H9 (cell line): ENCODE measurements around the gene ICAM4. TPM values are rescaled to one million over a fixed set of nuclear protein-coding genes. Genes with fewer than 3 reads are reported as not detected.

ENCODE experiments used
- DNase-seq: peaks from one replicate; pipeline ENCODE4 v3.0.0-alpha.2; 2017
- H2AFZ ChIP-seq: one replicate; pipeline ENCODE4 v1.6.1; 2013; ENCODE audit warnings: mild to moderate bottlenecking, low read length, control low read depth, moderate library complexity
- H2AK5ac ChIP-seq: 2 replicates; pipeline ENCODE4 v1.6.1; 2013; ENCODE audit warnings: low read length, control low read depth, mixed read lengths; ENCODE audit not compliant: insufficient read length
- H2BK120ac ChIP-seq: one replicate; pipeline ENCODE4 v1.6.1; 2013; ENCODE audit warnings: low read depth, mild to moderate bottlenecking, low read length, control low read depth, inconsistent platforms; ENCODE audit not compliant: poor library complexity, severe bottlenecking
- H2BK12ac ChIP-seq: 2 replicates; pipeline ENCODE4 v1.6.1; 2013; ENCODE audit warnings: low read length, control low read depth, mixed read lengths, low read depth; ENCODE audit not compliant: insufficient read length
- H2BK15ac ChIP-seq: 2 replicates; pipeline ENCODE4 v1.6.1; 2013; ENCODE audit warnings: low read depth, low read length, control low read depth
- H2BK20ac ChIP-seq: one replicate; pipeline ENCODE4 v1.6.1; 2013; ENCODE audit warnings: low read depth, mild to moderate bottlenecking, low read length, control low read depth, inconsistent platforms; ENCODE audit not compliant: poor library complexity, severe bottlenecking
- H2BK5ac ChIP-seq: 2 replicates; pipeline ENCODE4 v1.6.1; 2013; ENCODE audit warnings: low read length, control low read depth, mixed read lengths; ENCODE audit not compliant: insufficient read length
- H3K14ac ChIP-seq: 2 replicates; pipeline ENCODE4 v1.6.1; 2013; ENCODE audit warnings: low read length, control low read depth; ENCODE audit not compliant: insufficient read depth
- H3K18ac ChIP-seq: 2 replicates; pipeline ENCODE4 v1.6.1; 2013; ENCODE audit warnings: low read depth, mild to moderate bottlenecking, mixed read lengths, low read length, control low read depth; ENCODE audit not compliant: insufficient read length
- H3K23ac ChIP-seq: 2 replicates; pipeline ENCODE4 v1.6.1; 2013; ENCODE audit warnings: low read length, control low read depth, mixed read lengths, low read depth; ENCODE audit not compliant: insufficient read length
- H3K23me2 ChIP-seq: 2 replicates; pipeline ENCODE4 v1.6.1; 2013; ENCODE audit warnings: low read depth, mild to moderate bottlenecking, mixed read lengths, low read length, control low read depth; ENCODE audit not compliant: insufficient read length, poor library complexity, severe bottlenecking
- H3K27ac ChIP-seq: 2 replicates; pipeline ENCODE4 v1.5.1; 2013; ENCODE audit warnings: low read length, control low read depth, mixed read lengths, low read depth; ENCODE audit not compliant: insufficient read length
- H3K27me3 ChIP-seq: 2 replicates; pipeline ENCODE4 v1.6.1; 2013; ENCODE audit warnings: low read length, control low read depth, inconsistent platforms; ENCODE audit not compliant: insufficient read depth
- H3K4ac ChIP-seq: 2 replicates; pipeline ENCODE4 v1.6.1; 2013; ENCODE audit warnings: low read depth, mild to moderate bottlenecking, control low read depth, inconsistent platforms, low read length, moderate library complexity
- H3K4me1 ChIP-seq: 2 replicates; pipeline ENCODE4 v1.6.1; 2013; ENCODE audit warnings: low read length, control low read depth, inconsistent platforms; ENCODE audit not compliant: insufficient read depth
- H3K4me2 ChIP-seq: 2 replicates; pipeline ENCODE4 v1.6.1; 2013; ENCODE audit warnings: low read length, control low read depth, mixed read lengths; ENCODE audit not compliant: insufficient read length, insufficient read depth
- H3K56ac ChIP-seq: 2 replicates; pipeline ENCODE4 v1.6.1; 2013; ENCODE audit warnings: low read depth, mild to moderate bottlenecking, mixed read lengths, low read length, control low read depth; ENCODE audit not compliant: insufficient read length
- H3K79me1 ChIP-seq: 2 replicates; pipeline ENCODE4 v1.6.1; 2013; ENCODE audit warnings: low read depth, mild to moderate bottlenecking, moderate library complexity, low read length, control low read depth, inconsistent platforms; ENCODE audit not compliant: insufficient read depth, poor library complexity, severe bottlenecking
- H3K79me2 ChIP-seq: 2 replicates; pipeline ENCODE4 v1.6.1; 2013; ENCODE audit warnings: low read length, control low read depth, inconsistent platforms; ENCODE audit not compliant: insufficient read depth
- H3K9ac ChIP-seq: 2 replicates; pipeline ENCODE4 v1.6.1; 2013; ENCODE audit warnings: low read length, control low read depth, mixed read lengths; ENCODE audit not compliant: insufficient read length; ENCODE audit errors: extremely low read depth
- H3K9me3 ChIP-seq: one replicate; pipeline ENCODE4 v1.6.1; 2013; ENCODE audit warnings: low read depth, low read length, inconsistent platforms; ENCODE audit not compliant: control insufficient read depth
- H3T11ph ChIP-seq: one replicate; pipeline ENCODE4 v1.6.1; 2013; ENCODE audit warnings: mild to moderate bottlenecking, low read length, control low read depth, inconsistent platforms
- H4K20me1 ChIP-seq: one replicate; pipeline ENCODE4 v1.6.1; 2013; ENCODE audit not compliant: control insufficient read depth, insufficient read length, insufficient read depth
- H4K5ac ChIP-seq: 2 replicates; pipeline ENCODE4 v1.6.1; 2013; ENCODE audit warnings: low read depth, mild to moderate bottlenecking, mixed read lengths, low read length, control low read depth; ENCODE audit not compliant: insufficient read length
- H4K8ac ChIP-seq: replicated peaks from 2 replicates; pipeline ENCODE4 v1.6.1; 2013; ENCODE audit warnings: low read length, control low read depth, mixed read lengths, low read depth; ENCODE audit not compliant: insufficient read length
- H4K91ac ChIP-seq: 2 replicates; pipeline ENCODE4 v1.6.1; 2013; ENCODE audit warnings: low read depth, mild to moderate bottlenecking, moderate library complexity, mixed read lengths, low read length, control low read depth; ENCODE audit not compliant: insufficient read length
- H3K27ac Mint-ChIP-seq, 3 experiments: 2 replicates in 2 of 3; 3 replicates in 1 of 3; pipeline ENCODE4 v1.8.0; 2020 to 2021; ENCODE audit warnings: mixed read lengths in 3 of 3, mild to moderate bottlenecking in 1 of 3, moderate library complexity in 1 of 3
- H3K27me3 Mint-ChIP-seq: 2 replicates; pipeline ENCODE4 v1.8.0; 2021; ENCODE audit warnings: low read depth, mild to moderate bottlenecking, moderate library complexity, mixed read lengths
- H3K36me3 Mint-ChIP-seq, 3 experiments: 2 replicates in 2 of 3; 3 replicates in 1 of 3; pipeline ENCODE4 v1.8.0; 2020 to 2021; ENCODE audit warnings: low read depth in 3 of 3, mixed read lengths in 3 of 3; ENCODE audit not compliant: insufficient read depth in 1 of 3
- H3K4me1 Mint-ChIP-seq, 2 experiments: 2 replicates each; pipeline ENCODE4 v1.8.0; 2020; ENCODE audit warnings: mixed read lengths in 2 of 2
- H3K4me3 Mint-ChIP-seq, 2 experiments: 2 replicates in 1 of 2; 3 replicates in 1 of 2; pipeline ENCODE4 v1.8.0; 2020 to 2021; ENCODE audit warnings: mild to moderate bottlenecking in 2 of 2, mixed read lengths in 2 of 2, moderate library complexity in 1 of 2
- H3K9me3 Mint-ChIP-seq, 2 experiments: 2 replicates in 1 of 2; 3 replicates in 1 of 2; pipeline ENCODE4 v1.8.0; 2020; ENCODE audit warnings: mild to moderate bottlenecking in 2 of 2, mixed read lengths in 2 of 2, moderate library complexity in 1 of 2
- WGBS: extraction: QIAGEN DNeasy Blood & Tissue Kit; methylation state at CpG from one replicate; pipeline ENCODE4 v1.1.7; 2013; ENCODE audit warnings: missing lambda C conversion rate, low lambda C conversion rate, mixed read lengths; ENCODE audit not compliant: insufficient read length; ENCODE audit errors: extremely low coverage; 5-methylcytosine and 5-hydroxymethylcytosine counted together
- total RNA-seq: library from RNA; stranded (reverse); gene quantifications from 2 replicates; pipeline ENCODE4 v1.2.1, GENCODE V29; 2021
- TF ChIP-seq, protein P1 (sequence below): fragments of 200-600 bp; sonication (generic); conservative IDR thresholded peaks from 3 replicates; pipeline ENCODE4 v1.8.0; 2021; ENCODE audit warnings: antibody characterized with exemption, mild to moderate bottlenecking

The ICAM4 gene
- total RNA-seq, 1 experiment from 2014 or later: 1.1 TPM

DNA sequence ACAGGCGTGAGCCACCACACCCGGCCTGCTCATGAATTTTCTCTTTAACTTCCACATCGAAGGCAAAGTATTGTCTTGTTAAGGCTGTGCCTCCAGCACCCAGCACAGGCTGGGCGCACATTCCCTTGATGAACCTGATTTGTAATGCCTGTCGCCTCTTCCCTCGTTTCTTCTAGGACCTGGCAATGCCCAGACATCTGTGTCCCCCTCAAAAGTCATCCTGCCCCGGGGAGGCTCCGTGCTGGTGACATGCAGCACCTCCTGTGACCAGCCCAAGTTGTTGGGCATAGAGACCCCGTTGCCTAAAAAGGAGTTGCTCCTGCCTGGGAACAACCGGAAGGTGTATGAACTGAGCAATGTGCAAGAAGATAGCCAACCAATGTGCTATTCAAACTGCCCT, 12.2 kb upstream of the ICAM4 start:
- Histone ChIP-seq H3K4me1 (no peaks in the 10 kb centered on the region), H2AK5ac (no peak overlapping the region), H2BK5ac (no peak overlapping the region), H3K27ac (no peak overlapping the region), H3K9me3 (no peaks in the 10 kb centered on the region), H3K9ac (no peak overlapping the region), H2AFZ (no peak overlapping the region), H2BK120ac (no peak overlapping the region), H3K23ac (no peak overlapping the region), H4K5ac (no peak overlapping the region), H3K14ac (no peak overlapping the region), H4K91ac (no peak overlapping the region), H3K79me1 (no peaks in the 10 kb centered on the region), H3K4ac (no peak overlapping the region), H3K56ac (no peak overlapping the region), H3K23me2 (peaks cover 6% of the 10 kb centered on the region), H3K79me2 (no peaks in the 10 kb centered on the region), H2BK20ac (no peak overlapping the region), H2BK15ac (no peak overlapping the region), H4K8ac (no peak overlapping the region), H4K20me1 (no peaks in the 10 kb centered on the region), H2BK12ac (no peak overlapping the region), H3K18ac (no peak overlapping the region), H3K4me2 (no peak overlapping the region), H3T11ph (no peak overlapping the region), H3K27me3 (peaks cover 9% of the 10 kb centered on the region; the same call in 1 of the 2 replicates)
- Mint-ChIP-seq H3K9me3 (no peaks in the 10 kb centered on the region), H3K4me3 (no peak overlapping the region; a peak in 1 of 5 replicates), H3K4me1 (0 out of 4 replicates have a peak, but pooled peaks cover 0 to 6% of the 10 kb centered on the region in 2 experiments), H3K36me3 (no peaks in the 10 kb centered on the region; a peak in 1 of 7 replicates), H3K27me3 (peaks cover 53% of the 10 kb centered on the region), H3K27ac (no peak overlapping the region)
- no CpG with 5 or more reads among the region's 10 CpGs for WGBS
- DNase-seq: no peak
- TF ChIP-seq, protein P1, sequence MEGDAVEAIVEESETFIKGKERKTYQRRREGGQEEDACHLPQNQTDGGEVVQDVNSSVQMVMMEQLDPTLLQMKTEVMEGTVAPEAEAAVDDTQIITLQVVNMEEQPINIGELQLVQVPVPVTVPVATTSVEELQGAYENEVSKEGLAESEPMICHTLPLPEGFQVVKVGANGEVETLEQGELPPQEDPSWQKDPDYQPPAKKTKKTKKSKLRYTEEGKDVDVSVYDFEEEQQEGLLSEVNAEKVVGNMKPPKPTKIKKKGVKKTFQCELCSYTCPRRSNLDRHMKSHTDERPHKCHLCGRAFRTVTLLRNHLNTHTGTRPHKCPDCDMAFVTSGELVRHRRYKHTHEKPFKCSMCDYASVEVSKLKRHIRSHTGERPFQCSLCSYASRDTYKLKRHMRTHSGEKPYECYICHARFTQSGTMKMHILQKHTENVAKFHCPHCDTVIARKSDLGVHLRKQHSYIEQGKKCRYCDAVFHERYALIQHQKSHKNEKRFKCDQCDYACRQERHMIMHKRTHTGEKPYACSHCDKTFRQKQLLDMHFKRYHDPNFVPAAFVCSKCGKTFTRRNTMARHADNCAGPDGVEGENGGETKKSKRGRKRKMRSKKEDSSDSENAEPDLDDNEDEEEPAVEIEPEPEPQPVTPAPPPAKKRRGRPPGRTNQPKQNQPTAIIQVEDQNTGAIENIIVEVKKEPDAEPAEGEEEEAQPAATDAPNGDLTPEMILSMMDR: no peak
